ENCODE data around the gene FREM1.

The FREM1 gene

GRCh38 chr9:14768405-14769229 is 141.6 kb downstream of the FREM1 start:
- DNase-seq (ENCODE audit: low read depth in 2 of 2, low spot score in 1 of 2) = no peak

- no peak for DNase-seq (ENCODE audit: low read depth in 2 of 2, low spot score in 1 of 2)
These were observed 143.9 kb downstream of the FREM1 start for GRCh38 chr9:14766299-14766698.

- DNase-seq (ENCODE audit: low read depth in 2 of 2, low spot score in 1 of 2) = no peak
These were observed 148.6 kb downstream of the FREM1 start for GRCh38 chr9:14761584-14761983.

GRCh38 chr9:14760060-14760459 is 150.2 kb downstream of the FREM1 start:
- no peak for DNase-seq (ENCODE audit: low read depth in 2 of 2, low spot score in 1 of 2)

GRCh38 chr9:14756291-14756690 is 153.9 kb downstream of the FREM1 start:
- DNase-seq (ENCODE audit: low read depth in 2 of 2, low spot score in 1 of 2) = no peak

GRCh38 chr9:14752871-14753270 is 157.4 kb downstream of the FREM1 start:
- no peak for DNase-seq (ENCODE audit: low read depth in 2 of 2, low spot score in 1 of 2)

GRCh38 chr9:14752271-14752670 is 158.0 kb downstream of the FREM1 start:
- DNase-seq (ENCODE audit: low read depth in 2 of 2, low spot score in 1 of 2) = no peak

GRCh38 chr9:14750821-14751220 is 159.4 kb downstream of the FREM1 start:
- DNase-seq (ENCODE audit: low read depth in 2 of 2, low spot score in 1 of 2) = no peak

GRCh38 chr9:14749741-14750211 is 160.5 kb downstream of the FREM1 start:
- no peak for DNase-seq (ENCODE audit: low read depth in 2 of 2, low spot score in 1 of 2)

- DNase-seq (ENCODE audit: low read depth in 2 of 2, low spot score in 1 of 2) = no peak
These were observed 161.9 kb downstream of the FREM1 start for GRCh38 chr9:14748373-14748772.

- no peak for DNase-seq (ENCODE audit: low read depth in 2 of 2, low spot score in 1 of 2)
These were observed 163.1 kb downstream of the FREM1 start for GRCh38 chr9:14747111-14747510.

GRCh38 chr9:14746626-14747025 is 163.6 kb downstream of the FREM1 start:
- DNase-seq (ENCODE audit: low read depth in 2 of 2, low spot score in 1 of 2) = no peak

- DNase-seq (ENCODE audit: low read depth in 2 of 2, low spot score in 1 of 2) = no peak
These were observed 165.5 kb downstream of the FREM1 start for GRCh38 chr9:14744768-14745167.

GRCh38 chr9:14741369-14741768 is 168.9 kb downstream of the FREM1 start:
- no peak for DNase-seq (ENCODE audit: low read depth in 2 of 2, low spot score in 1 of 2)

GRCh38 chr9:14733133-14733532 is 177.1 kb downstream of the FREM1 start:
- no peak for DNase-seq (ENCODE audit: low read depth in 2 of 2, low spot score in 1 of 2)

GRCh38 chr9:14731294-14731981 is 178.8 kb downstream of the FREM1 start:
- no peak for DNase-seq (ENCODE audit: low read depth in 2 of 2, low spot score in 1 of 2)

- DNase-seq (ENCODE audit: low read depth in 2 of 2, low spot score in 1 of 2) = no peak
These were observed 179.7 kb downstream of the FREM1 start for GRCh38 chr9:14730461-14730898.

GRCh38 chr9:14723301-14723700 is 186.9 kb downstream of the FREM1 start:
- DNase-seq (ENCODE audit: low read depth in 2 of 2, low spot score in 1 of 2) = no peak

- DNase-seq (ENCODE audit: low read depth in 2 of 2, low spot score in 1 of 2) = no peak
These were observed 187.7 kb downstream of the FREM1 start, which contains the start of gene CER1 for GRCh38 chr9:14722391-14723035. CER1 (minus strand) TSS chr9:14722733; CDS start chr9:14722672, 61 bp downstream.

- no peak for DNase-seq (ENCODE audit: low read depth in 2 of 2, low spot score in 1 of 2)
These were observed 190.9 kb downstream of the FREM1 start for GRCh38 chr9:14719231-14719923.

GRCh38 chr9:14715102-14715501 is 195.1 kb downstream of the FREM1 start:
- DNase-seq (ENCODE audit: low read depth in 2 of 2, low spot score in 1 of 2) = no peak

Data from stimulated activated CD8-positive, alpha-beta memory T cell treated with anti-CD3 and anti-CD28 coated beads, Interleukin-4, amount 100 ng/mL, for 4 hours (primary cell).